Coronary artery (tissue), 2 donors: ENCODE results near the gene SLC25A12.
"Not testable (repeated sequence)": the region's sequence is repeated elsewhere in the genome, so short reads cannot be mapped to it uniquely, and the experiment has no call there.

Experiments used
- DNase-seq: peaks from one replicate; pipeline ENCODE4 v3.0.0-alpha.2; 2017; ENCODE audit warnings: low spot score
- H3K27ac ChIP-seq, 2 donors: fragments of 200-600 bp; sonication (generic); one replicate each; pipeline ENCODE4 v1.5.1; 2016 to 2019
- H3K4me3 ChIP-seq: fragments of 200-600 bp; sonication (generic); 2 replicates; pipeline ENCODE4 v1.5.1; 2016; ENCODE audit warnings: mild to moderate bottlenecking, moderate library complexity
- CTCF ChIP-seq: fragments of 200-600 bp; sonication (generic); IDR thresholded peaks from one replicate; pipeline ENCODE4 v1.5.1; 2019; ENCODE audit warnings: antibody characterized with exemption

The SLC25A12 gene

DNA sequence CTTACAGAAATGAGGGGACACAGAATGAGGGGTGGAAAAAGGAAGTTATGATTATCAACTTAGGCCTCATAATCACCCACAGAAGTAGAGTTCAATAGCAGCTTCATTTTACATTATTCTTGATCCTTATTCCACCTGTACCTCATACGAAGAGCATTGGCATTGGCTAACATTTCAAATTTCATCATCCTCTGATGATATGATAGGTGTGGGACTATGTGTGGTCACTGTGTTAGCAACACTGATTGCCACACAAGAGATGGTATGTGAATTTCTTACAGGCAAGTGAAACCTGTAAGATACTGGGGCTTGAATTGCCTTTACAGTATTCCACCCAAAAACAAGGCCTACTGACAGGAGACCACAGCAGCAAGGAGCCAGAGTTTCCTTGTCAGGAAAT, 14.2 kb upstream of the SLC25A12 start:
- no peak for TF ChIP-seq CTCF
- Histone ChIP-seq H3K27ac (no peak overlapping the region), H3K4me3 (no peak overlapping the region)
- DNase-seq = no peak

DNA sequence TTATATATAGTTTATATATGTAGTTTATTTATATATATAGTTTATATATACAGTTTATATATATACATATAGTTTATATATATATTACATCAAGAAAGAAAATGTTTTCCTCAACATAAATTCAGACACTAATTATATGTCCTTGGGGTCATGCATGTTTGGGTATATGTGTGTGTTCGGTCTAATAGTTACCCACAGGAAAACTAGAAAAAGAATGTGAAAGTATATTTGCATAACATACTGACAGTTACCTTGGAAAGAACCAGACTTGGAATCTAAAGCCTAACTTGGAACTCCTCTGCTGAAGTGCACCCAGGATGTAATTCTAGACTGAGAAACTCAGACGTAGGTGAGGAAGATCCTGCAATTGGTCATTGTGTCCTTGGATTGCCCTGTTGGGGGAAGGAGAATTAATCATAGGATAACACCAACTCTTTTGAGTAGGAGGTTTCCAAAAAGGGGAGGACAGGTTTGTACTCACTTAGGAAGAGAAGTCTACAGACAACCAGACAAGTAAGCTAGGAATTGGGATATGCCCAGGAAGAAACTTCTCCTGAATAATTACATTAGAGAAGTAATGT, 8.9 kb upstream of the SLC25A12 start:
- no peak for TF ChIP-seq CTCF
- no peak for DNase-seq
- Histone ChIP-seq H3K27ac (no peak overlapping the region), H3K4me3 (no peak overlapping the region)

DNA sequence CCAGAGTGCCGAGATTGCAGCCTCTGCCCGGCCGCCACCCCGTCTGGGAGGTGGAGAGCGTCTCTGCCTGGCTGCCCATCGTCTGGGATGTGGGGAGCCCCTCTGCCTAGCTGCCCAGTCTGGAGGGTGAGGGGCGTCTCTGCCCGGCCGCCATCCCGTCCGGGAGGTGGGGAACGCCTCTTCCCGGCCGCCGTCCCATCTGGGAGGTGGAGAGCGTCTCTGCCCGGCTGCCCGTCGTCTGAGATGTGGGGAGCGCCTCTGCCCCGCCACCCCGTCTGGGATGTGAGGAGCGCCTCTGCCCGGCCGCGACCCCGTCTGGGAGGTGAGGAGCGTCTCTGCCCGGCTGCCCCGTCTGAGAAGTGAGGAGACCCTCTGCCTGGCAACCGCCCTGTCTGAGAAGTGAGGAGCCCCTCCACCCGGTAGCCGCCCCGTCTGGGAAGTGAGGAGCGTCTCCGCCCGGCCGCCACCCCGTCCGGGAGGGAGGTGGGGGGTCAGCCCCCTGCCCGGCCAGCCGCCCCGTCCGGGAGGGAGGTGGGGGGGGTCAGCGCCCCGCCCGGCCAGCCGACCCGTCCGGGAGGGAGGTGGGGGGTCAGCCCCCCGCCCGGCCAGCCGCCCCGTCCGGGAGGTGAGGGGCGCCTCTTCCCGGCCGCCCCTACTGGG, 5.7 kb upstream of the SLC25A12 start:
- DNase-seq, H3K4me3 ChIP-seq, H3K27ac ChIP-seq: not testable (repeated sequence)

- H3K4me3 ChIP-seq = no peak overlapping the region
- DNase-seq = no peak
- TF ChIP-seq CTCF = no peak
- H3K27ac ChIP-seq = no peak overlapping the region
Measured at GRCh38 chr2:171895786-171896185, 1.7 kb upstream of the SLC25A12 start.

DNA sequence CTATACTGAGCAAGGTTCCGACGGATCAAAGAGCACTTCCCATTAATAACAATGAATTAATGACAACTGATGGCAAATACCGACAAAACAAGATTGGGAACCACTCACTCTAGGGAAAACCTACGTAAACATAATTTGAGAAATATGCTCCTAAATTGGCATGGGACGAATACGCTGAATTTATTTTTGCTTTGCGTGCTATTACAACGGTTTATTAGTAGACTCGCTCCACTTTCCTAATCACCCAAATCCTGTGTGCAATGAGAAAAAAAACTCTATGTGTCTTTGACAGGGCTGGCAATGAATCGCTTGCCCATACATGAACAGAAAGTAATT, 536 bp upstream of the SLC25A12 start:
- no peak for TF ChIP-seq CTCF
- DNase-seq = no peak
- peak overlapping the region; percentile 78 to 80 for H3K27ac ChIP-seq
- peak overlapping the region; percentile 87 for H3K4me3 ChIP-seq

DNA sequence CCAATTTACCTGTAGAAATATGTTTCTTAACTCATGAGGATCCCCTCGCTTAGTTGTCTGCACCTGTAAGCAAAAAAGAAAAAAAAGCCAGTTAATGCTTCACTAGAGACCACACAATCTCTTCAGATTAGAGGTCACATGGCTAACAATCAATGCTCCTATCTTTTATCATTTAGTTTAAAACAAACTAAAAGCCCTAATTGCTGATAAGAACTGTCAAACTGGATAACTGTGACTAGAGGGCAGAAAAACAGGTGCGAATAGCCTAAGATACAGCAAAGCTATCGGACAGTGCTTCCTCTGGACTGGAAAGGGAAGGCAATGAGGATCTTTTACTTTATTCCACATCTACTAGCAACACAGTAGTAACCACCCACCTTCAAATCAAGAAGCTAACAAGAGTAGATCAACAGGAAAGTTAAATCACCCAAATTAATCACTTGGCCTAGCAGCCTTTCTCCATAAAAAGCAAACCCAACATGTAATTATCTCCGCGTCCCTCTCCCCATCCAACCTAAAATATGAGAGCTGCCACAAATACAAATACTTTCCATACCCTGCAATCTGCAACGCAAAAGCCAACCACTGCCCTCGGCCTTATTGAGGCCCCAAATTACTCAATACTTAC, 734 bp downstream of the SLC25A12 start:
- Histone ChIP-seq H3K27ac (peak overlapping the region; percentile 78 to 80), H3K4me3 (peak overlapping the region; percentile 87)
- no peak for TF ChIP-seq CTCF
- DNase-seq = no peak

GRCh38 chr2:171889808-171890207, 4.2 kb downstream of the SLC25A12 start:
- no peak overlapping the region for H3K4me3 ChIP-seq
- no peak overlapping the region for H3K27ac ChIP-seq
- no peak for DNase-seq
- no peak for TF ChIP-seq CTCF
